Iris pigment epithelial cell (primary cell): ENCODE measurements around the gene SAMD10.
"Not testable (repeated sequence)": the region's sequence is repeated elsewhere in the genome, so short reads cannot be mapped to it uniquely, and the experiment has no call there.

Source experiments
- DNase-seq: peaks from one replicate; pipeline ENCODE4 v3.0.0-alpha.2; 2011; ENCODE audit warnings: low read depth

The SAMD10 gene

DNA sequence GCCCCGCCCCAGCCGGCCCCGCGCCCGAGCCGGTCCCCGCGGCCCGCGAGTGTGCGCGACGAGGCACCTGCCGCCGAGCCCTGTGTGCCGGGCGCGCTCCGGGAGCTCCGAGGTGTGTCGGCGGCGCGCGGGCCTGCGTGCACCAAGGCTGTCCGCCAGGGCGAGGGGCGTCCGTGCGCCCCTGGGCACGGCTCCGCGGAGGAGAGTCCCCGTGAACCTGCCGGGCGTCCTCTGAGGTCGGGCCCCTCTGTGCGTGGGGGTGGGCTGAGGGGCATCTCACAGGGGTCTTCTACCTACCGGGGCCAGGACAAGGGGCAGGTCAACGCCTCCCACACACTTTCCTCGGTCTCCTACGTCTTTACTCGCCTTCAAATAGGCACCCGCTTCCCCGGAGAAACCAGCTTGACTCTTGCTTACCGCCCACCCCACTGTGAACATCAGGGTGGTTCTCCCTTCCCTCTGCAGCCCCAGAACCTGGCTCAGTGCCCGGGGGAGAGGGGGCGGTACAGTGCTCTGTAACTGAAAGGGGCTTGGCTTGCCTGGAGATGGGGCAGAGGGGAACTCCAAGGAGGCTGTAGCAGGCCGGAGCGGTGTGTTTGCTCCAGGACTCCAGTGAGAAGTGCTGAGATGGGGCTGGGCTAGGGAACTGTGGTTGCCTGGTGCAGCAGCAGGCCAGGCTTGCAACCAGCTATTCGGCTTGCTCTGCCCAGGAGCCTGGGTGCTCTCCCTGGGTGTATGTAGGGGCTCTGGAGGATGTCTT lies at the start of gene SAMD10:
Gene SAMD10 (minus strand): TSS at position 86 of the 760 bp plus-strand sequence. CDS start 175 bp downstream, outside the sequence.
- peak; percentile 36 for DNase-seq

DNA sequence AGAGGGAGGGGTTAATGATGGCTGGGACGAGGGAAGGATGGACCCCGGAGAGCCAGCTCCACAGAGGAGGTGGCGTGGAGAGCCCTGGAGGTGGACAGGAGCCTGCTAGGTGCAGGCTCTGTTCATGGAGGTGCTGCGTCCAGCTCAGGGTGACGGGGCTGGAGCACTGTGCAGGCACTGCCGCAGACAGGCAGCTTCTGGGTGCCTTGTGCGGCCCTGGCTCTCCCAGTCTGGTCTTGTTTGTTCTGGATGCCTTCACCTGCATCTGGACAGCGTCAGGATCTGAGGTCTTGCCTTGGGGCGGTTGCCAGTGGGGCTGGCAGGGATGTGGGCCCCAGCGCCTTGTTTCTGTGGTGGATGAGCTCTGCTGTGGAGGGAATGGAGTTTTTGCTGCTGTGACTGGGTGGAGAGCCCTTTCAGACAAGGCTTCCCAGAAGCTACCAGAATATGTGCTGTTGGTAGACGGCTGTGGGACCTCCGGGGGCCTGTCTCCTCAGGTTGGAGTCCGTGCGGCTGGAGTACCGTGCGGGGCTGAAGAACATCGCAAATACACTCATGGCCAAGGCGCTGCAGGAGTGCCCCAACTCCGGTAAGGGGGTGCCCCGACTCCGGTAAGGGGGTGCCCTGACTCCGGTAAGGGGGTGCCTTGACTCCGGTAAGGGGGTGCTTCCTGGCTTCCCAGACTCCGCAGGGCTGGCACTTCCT lies 48.7 kb upstream of the SAMD10 start:
- no peak for DNase-seq

DNA sequence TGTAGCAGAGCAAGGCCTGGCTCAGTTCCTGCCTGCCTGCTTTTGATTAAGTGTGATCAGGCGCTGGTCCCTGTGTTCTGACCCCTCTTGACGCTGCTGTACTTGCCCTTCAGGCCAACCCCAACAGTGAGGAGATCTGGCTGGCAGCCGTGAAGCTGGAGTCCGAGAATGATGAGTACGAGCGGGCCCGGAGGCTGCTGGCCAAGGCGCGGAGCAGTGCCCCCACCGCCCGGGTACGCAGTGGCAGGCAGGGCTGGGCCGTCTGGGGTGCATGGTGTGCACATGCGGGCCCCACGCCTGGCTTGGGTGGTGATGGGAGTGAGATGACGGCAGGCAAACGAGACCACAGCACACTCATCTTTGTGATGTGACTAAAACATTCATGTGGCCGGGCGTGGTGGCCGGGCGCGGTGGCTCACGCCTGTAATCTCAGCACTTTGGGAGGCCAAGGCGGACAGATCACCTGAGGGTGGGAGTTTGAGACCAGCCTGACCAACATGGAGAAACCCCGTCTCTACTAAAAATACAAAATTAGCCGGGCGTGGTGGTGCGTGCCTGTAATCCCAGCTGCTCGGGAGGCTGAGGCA lies 46.5 kb upstream of the SAMD10 start:
- no peak for DNase-seq

DNA sequence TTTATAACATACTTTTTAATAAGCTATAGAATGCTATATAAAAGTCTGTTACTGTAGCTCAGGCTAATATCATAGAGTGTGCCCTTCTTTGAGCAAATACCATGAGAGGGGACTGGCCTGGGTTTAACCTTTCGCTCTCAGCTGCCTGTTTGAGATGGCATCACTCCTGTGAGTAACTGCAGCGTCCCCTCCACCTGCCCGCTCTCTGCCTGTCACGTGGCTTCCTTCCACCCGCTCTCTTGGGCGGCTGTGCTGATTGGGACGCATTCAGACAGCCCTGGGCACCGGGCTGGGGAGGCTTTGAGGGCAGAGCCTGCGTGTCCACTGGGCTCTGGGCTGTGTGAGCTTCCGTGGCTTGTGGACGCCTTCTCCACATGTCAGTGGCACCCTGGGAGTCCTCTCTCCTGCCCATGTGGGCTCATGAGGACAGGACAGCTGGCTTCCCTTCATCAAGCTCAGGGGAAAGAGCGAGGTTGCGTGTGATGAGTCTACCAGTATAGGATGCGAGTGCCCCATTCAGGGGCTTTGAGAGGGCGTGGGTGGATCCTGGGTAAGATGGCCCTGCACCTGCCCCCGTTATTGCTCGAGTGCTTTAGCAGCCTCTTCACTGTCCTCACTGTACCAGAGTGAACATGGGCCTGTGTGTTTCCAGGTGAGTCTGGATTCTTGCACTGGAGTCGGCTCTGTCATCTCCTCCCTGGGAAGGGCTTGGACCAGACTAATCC lies 45.8 kb upstream of the SAMD10 start:
- no peak for DNase-seq

DNA sequence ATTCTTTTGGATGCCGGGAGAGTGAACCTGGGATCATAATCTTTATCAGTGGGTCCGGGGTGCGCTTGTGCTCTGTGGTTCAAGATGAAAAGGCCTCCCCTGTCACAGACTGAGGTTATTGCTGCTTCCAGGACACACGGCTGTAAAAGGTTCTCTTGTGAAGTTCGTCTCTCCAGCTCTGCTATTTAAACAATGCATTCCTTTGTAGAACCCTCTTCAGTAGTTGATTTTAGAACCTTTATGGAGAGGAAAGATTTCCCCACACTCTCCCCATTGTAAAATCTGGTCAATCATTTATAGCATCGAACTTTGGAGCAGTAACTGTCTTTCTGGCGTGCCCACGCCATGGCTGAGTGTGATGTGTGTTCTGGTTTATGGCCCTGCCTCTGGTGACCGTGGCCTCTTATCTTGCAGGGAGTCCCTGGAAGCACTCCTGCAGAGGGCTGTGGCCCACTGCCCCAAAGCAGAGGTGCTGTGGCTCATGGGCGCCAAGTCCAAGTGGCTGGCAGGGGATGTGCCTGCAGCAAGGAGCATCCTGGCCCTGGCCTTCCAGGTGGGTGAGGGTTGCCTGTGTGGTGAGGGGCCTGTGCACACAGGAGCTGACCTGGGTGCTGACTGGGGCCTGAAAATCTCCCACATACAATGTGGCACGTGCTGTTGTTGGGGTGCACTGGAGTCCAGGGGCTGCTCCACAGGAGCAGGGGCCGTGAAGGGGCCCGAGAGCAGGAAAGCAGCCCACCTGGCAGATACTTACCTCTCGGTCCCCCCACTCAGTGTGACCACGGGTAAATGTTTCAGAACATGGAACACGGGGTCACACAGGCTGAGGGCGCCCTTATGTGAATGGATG lies 44.9 kb upstream of the SAMD10 start:
- DNase-seq = no peak

DNA sequence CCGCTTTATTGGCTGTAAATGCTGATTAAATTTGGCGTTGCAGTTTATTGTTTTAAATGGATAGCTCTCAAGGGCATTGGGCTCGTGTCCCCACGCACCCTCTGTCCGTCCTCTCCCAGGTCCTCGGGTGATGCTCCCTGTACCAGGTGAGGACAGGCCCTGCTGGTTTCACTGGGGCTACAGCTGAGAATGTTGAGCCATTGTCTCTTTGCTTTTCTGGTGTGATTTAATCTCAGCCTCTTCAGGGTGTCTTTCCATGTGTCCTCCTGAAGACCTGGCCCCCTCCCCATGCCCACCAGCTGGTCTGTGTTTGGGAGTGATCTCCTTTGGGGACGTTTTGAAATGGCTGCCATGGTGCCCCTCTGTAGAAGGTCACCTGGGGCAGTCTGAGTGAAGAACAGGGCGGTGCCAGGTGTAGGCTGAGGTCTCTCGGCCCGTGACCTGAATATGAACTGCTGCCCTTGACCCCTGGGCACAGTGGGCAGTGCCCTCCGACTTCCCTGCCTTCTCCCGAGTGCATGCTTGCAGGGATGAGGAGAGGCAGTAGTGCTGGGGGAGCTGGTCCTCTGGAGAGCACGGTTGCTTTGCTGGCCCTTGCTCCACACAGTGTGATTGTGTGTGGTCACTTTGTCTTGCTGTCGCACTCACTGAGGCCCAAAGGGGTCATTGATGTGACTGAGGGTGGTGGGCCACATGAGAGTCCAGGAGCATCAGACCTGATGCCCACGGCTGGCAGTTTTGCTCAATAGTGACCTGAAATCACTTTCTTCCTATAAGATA lies 44.1 kb upstream of the SAMD10 start:
- DNase-seq = no peak

DNA sequence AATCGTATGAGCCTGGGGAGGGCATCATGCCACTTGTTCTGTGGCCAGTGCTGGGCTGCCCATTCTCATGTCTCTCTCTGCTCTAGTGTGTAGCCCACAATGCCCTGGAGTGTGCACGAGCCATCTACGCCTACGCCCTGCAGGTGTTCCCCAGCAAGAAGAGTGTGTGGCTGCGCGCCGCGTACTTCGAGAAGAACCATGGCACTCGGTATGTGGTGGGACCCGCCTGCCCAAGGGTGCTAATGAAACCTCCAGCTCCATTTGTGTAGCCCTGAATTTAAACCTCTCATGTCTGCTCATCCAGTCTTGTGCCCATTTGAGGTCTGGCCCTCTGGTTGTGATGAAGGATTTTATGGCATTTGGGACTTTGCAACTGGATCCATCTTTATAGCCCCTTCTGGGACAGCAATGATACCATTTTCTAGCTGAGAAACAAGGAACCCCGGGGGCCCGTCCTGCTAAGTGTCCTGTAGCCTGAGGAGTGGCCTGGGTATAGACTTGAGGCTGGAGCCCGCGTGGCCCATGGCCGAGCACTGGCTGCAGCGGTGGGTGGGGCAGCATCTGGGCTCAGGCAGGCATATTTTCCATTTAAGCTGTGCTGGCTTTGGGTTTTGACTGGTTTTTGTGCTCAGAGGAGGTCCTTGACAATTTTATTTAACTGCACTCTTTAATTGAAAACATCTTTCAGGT lies 43.4 kb upstream of the SAMD10 start:
- no peak for DNase-seq

DNA sequence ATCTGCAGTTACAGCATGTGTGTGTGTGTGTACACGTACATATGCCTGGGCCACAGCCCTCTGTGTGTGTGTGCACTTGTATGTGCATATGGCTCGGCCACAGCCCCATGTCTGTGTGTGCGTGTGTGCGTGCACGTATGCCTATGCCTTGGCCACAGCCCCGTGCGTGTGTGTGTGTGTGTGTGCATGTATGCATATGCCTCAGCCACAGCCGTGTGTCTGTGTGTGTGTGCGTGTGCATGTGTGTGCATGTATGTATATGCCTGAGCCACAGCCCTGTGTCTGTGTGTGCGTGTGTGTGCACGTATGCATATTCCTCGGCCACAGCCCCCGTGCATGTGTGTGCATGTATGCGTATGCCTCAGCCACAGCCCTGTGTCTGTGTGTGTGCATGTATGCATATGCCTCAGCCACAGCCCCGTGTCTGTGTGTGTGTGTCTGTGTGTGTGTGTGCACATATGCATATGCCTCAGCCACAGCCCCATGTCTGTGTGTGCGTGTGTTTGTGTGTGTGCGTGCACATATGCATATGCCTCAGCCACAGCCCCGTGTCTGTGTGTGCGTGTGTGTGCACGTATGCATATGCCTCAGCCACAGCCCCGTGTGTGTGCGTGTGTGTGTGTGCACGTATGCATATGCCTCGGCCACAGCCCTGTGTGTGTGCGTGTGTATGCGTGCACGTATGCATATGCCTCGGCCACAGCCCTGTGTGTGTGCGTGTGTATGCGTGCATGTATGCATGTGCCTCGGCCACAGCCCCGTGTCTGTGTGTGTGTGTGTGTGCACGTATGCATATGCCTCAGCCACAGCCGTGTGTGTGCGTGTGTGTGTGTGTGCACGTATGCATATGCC lies 41.9 kb upstream of the SAMD10 start:
- no peak for DNase-seq

DNA sequence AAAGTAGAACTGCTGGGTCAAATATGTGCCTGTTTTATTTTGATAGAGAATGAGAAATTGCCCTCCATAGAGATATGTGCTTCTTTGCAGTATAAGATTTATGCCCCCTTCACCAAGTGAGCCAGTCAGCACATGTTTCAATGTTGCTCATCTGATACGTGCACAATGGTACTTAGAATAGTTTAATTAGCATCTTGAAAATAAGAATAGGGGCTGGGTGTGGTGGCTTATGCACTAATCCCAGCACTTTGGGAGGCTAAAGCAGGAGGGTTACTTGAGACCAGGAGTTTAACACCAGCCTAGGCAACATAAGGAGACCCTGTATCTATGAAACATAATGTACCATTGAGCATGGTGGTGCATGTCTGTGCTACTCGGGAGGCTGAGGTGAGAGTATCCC lies 36.2 kb upstream of the SAMD10 start:
- no peak for DNase-seq

DNA sequence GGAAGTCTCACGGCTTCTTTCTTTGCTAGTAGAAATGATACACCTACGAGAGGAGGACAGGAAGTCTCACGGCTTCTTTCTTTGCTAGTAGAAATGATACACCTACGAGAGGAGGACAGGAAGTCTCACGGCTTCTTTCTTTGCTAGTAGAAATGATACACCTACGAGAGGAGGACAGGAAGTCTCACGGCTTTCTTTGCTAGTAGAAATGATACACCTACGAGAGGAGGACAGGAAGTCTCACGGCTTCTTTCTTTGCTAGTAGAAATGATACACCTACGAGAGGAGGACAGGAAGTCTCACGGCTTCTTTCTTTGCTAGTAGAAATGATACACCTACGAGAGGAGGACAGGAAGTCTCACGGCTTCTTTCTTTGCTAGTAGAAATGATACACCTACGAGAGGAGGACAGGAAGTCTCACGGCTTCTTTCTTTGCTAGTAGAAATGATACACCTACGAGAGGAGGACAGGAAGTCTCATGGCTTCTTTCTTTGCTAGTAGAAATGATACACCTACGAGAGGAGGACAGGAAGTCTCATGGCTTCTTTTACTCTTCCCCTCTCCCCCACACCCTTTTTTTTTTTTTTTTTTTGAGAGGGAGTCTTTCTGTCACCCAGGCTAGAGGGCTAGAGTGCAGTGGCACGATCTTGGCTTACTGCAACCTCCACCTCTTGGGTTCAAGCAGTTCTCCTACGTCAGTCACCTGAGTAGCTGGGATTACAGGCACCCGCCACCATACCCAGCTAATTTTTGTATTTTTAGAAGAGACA lies 33.1 kb upstream of the SAMD10 start:
- not testable (repeated sequence) for DNase-seq

DNA sequence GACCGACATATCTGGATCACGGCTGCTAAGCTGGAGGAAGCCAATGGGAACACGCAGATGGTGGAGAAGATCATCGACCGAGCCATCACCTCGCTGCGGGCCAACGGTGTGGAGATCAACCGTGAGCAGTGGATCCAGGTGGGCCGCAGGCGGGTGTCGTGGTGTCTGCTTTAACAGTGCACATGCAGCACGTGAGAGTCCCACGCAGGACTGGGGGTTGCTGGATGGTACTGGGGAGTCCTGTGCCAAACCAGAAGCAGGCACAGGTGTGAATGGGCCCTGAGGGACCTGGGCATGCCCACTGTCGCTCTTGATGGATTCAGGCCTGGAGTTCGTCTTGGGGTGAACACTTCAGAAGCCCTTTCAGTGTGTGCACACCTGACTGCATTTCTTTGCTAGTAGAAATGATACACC lies 31.9 kb upstream of the SAMD10 start:
- no peak for DNase-seq

DNA sequence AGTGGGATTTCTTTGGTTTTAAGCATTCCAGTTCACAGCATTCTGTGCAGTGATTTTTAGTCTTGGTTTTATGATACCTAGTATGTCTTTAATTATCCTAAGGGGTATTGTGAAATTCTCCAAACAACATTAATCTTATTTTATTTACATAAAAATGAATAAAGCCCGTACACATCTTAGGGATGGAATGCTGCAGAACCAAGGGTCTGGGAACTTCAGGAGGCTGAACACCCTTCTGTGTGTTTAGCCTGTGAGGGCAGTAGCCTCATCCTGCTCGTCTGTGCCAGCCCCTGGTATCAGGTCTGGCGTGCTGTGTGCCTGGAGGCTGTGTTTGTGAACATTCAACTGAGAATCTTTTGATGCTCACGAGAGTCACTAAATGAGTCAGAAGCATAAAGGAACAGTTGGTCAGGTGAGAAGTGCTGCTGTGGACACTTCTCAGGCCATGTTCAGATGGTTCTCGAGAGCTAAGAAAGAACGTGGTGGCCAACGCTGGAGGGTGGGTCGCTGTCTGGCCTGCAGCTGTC lies 31.3 kb upstream of the SAMD10 start:
- DNase-seq = no peak

DNA sequence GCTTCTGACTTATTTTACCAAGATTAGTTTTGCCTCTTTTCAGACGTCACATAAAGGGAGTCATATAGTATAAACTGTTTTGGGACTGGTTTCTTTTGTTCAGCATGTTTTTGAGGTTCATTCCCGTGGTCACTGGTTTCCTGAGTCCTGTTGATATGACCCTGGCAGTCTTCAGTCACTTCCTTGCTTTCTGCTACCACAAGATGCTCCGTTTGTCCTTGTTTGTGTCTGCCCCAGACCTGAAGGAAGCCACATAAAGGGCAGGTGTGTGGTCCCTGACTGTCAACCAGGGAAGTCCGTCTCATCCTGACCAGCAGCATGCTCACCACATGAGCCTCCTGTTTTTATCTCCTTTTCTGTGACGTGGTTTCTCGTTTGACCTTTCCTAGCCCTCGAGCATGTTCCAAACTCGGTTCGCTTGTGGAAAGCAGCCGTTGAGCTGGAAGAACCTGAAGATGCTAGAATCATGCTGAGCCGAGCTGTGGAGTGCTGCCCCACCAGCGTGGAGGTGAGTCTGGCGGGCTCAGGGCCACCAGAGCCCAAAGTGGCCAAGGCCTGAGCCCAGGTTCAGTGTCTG lies 30.5 kb upstream of the SAMD10 start:
- DNase-seq = no peak

DNA sequence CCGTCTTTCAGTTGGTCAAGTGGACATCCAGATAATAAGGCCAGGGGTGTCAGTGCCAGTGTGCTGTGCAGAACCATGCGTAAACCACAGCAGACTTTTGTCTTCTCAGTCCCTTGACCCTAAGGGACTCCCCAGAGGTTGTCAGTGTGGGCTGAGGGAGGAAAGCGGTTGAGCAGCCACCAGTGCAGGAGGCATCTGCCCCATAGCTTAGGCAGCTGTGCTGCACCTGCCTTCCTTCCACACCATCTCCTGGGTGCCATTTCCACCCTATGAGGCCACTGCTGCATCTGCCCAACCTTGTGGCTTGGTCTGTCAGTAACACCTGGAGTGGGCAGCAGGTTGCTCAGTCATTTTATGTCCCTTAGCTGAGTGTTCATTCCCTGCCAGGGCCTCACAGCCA lies 27.5 kb upstream of the SAMD10 start:
- no peak for DNase-seq

DNA sequence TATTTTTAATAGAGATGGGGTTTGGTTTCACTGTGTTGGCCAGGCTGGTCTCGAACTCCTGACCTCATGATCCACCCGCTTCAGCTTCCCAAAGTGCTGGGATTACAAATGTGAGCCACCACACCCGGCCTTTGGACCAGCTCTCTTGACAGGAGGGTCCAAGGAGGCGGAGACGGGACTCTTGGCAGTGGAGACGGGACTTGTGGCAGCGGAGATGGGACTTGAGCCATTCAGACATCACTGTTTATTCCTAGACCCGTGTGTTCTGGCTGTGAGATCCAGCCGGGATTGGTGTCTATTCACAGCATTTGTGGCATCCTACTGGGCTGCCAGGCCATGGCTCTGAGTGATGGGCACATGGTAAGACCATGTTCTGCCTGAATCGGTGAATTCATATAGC lies 27.0 kb upstream of the SAMD10 start:
- no peak for DNase-seq

DNA sequence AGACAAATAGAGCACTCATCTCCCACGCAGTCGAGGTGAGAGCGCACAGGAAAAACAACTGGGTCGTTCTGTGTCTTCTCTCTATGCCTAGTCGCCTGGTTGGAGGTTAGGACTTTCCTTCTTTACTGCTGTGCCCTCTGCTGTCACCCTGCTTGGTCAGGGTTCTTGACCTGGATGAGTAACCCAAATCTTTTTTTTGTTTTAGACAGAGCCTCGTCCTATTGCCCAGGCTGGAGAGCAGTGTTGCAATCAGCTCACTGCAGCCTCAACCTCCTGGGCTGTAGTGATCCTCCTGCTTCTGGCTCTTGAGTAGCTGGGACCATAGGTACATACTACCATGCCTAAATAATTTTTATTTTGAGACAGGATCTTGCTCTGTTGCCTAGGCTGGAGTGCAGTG lies 26.0 kb upstream of the SAMD10 start:
- DNase-seq = peak; percentile 43

DNA sequence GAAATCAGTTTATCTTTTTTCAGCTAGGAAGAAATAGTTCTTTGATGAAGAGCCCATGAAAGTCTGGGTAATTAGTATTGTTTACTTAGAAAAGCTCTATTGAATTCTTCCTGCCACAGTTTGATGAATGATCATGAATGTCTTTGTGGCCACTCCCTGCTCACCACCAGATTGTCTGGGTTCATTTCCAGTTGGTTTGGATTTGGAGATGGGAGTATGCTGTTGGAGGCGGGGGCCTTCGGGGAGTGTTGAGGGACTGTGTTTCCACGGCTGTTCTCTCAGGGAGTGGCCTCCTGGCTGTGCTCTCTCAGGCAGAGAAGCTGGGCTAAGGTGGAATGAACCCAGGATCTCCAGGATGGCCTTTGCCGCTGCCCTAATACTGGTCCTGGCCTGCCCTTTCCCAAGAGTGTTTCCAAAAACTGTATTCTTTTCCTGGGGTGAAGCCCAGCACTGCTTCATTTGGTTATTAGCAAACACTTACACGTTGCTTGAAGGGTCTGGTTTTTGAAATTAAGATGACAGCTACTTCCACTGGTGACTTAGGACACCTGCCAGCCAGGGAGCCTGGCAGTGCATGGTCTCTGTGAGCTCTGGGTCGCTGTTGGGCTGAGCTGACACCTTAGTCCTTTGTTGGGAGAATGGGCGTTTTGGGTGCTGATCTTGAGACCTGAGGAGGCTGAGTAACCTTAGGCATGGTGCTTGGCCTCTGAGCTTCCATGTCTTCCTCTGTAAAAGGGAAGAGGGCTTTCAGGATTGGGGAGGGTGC lies 24.7 kb upstream of the SAMD10 start:
- no peak for DNase-seq
